Fibroblast of gingiva (primary cell): ENCODE measurements around the gene MACROD1.

Experiments
- DNase-seq: peaks from one replicate; pipeline ENCODE4 v3.0.0-alpha.2; 2011; ENCODE audit warnings: low read depth

The MACROD1 gene

GRCh38 chr11:64035081-64035524 lies 130.8 kb downstream of the MACROD1 start:
- DNase-seq: no peak

- DNase-seq: no peak
Measured at GRCh38 chr11:64034411-64034811, 131.5 kb downstream of the MACROD1 start.

- DNase-seq: no peak
Measured at GRCh38 chr11:64032050-64032449, 133.9 kb downstream of the MACROD1 start.

- DNase-seq: no peak
Measured at GRCh38 chr11:64031001-64031400, 134.9 kb downstream of the MACROD1 start.

GRCh38 chr11:64029773-64030172 lies 136.1 kb downstream of the MACROD1 start:
- no peak for DNase-seq

GRCh38 chr11:64028398-64029115 lies 137.4 kb downstream of the MACROD1 start:
- no peak for DNase-seq

GRCh38 chr11:64027651-64028397 lies 138.1 kb downstream of the MACROD1 start:
- DNase-seq: no peak

- DNase-seq: no peak
Measured at GRCh38 chr11:64026575-64027205, 139.2 kb downstream of the MACROD1 start.

GRCh38 chr11:64025205-64025604 lies 140.7 kb downstream of the MACROD1 start:
- DNase-seq: no peak

- no peak for DNase-seq
Measured at GRCh38 chr11:64023712-64024710, 141.9 kb downstream of the MACROD1 start.

GRCh38 chr11:64022125-64022784 lies 143.7 kb downstream of the MACROD1 start:
- DNase-seq: no peak

GRCh38 chr11:64021757-64022093 lies 144.2 kb downstream of the MACROD1 start:
- no peak for DNase-seq

- no peak for DNase-seq
Measured at GRCh38 chr11:64020976-64021756, 144.7 kb downstream of the MACROD1 start.

GRCh38 chr11:64019106-64020037 lies 146.5 kb downstream of the MACROD1 start:
- no peak for DNase-seq

- no peak for DNase-seq
Measured at GRCh38 chr11:64018310-64018709, 147.6 kb downstream of the MACROD1 start.

GRCh38 chr11:64017945-64018224 lies 148.0 kb downstream of the MACROD1 start:
- DNase-seq: no peak

GRCh38 chr11:64015935-64016845 lies 149.7 kb downstream of the MACROD1 start:
- no peak for DNase-seq

GRCh38 chr11:64015510-64015909 lies 150.4 kb downstream of the MACROD1 start:
- no peak for DNase-seq

- DNase-seq: no peak
Measured at GRCh38 chr11:64014356-64014755, 151.6 kb downstream of the MACROD1 start.
